ENCODE results near the gene IMP4.

DNA sequence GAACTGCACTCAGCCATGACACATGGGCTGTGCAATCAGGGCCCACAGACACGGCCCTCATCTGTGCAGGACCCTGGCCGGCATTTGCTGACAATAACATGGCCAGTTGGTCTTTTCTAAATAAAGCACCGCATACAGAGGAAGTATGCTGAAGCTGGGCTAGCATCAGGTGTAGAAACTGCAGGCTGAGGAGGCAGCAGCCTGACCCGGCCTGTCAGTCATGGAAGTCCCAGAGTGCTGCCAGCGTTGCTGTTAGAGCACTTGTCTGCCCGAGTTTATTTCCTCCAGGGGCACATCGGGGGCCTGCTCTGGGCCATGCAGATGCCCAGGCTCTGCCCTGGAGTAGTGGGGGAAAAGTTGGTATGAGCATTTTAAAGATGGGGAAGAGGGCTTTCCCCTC, 9.0 kb downstream of the IMP4 start:
- TF ChIP-seq EZH2phosphoT487 (IDR thresholded peaks at IDR 0.05; ENCODE audit: borderline replicate concordance, low read length), result no peak
- TF ChIP-seq, protein P1, sequence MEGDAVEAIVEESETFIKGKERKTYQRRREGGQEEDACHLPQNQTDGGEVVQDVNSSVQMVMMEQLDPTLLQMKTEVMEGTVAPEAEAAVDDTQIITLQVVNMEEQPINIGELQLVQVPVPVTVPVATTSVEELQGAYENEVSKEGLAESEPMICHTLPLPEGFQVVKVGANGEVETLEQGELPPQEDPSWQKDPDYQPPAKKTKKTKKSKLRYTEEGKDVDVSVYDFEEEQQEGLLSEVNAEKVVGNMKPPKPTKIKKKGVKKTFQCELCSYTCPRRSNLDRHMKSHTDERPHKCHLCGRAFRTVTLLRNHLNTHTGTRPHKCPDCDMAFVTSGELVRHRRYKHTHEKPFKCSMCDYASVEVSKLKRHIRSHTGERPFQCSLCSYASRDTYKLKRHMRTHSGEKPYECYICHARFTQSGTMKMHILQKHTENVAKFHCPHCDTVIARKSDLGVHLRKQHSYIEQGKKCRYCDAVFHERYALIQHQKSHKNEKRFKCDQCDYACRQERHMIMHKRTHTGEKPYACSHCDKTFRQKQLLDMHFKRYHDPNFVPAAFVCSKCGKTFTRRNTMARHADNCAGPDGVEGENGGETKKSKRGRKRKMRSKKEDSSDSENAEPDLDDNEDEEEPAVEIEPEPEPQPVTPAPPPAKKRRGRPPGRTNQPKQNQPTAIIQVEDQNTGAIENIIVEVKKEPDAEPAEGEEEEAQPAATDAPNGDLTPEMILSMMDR (IDR thresholded peaks at IDR 0.05; ENCODE audit: low read depth, low read length, poor library complexity, severe bottlenecking), result no peak
